HepG2 (cell line): ENCODE results near the gene MYO9A. TPM values are rescaled to one million over a fixed set of nuclear protein-coding genes. Genes with fewer than 3 reads are reported as not detected.

Source experiments
- ATAC-seq: fragments of 200-7000 bp; cut with Tn5 transposase; 3 replicates; pipeline ENCODE4 v1.9.1; 2020; ENCODE audit warnings: mild to moderate bottlenecking, moderate library complexity
- BruUV-seq: library from RNA; stranded (reverse); fragments of 400-500 nt; replicated peaks from 2 replicates; lab custom pipeline; 2021; lab: Mats Ljungman, UMichigan
- CTCF ChIA-PET: fragments of 300-600 bp; formaldehyde crosslinking; extraction: SDS; loops from one replicate; lab custom pipeline; 2021; ENCODE audit warnings: low total read pairs, inconsistent platforms, low intra/inter-chr PET ratio; lab: Yijun Ruan, JAX
- POLR2A ChIA-PET: fragments of 350-600 bp; sonication (Branson Sonifier 250); formaldehyde crosslinking; loops from one replicate; lab custom pipeline; 2020; ENCODE audit warnings: antibody characterized with exemption, inconsistent platforms; lab: Yijun Ruan, JAX
- DNase-seq: peaks from one replicate; pipeline ENCODE4 v3.0.0-alpha.2; 2015; ENCODE audit warnings: low spot score
- FAIRE-seq: peaks from 3 replicates; lab custom pipeline; 2011; peaks lifted over from hg19 to GRCh38; lab: Jason Lieb, UNC
- H2AFZ ChIP-seq: one replicate; pipeline ENCODE4 v1.6.1; 2011; ENCODE audit warnings: low read length, inconsistent platforms
- H3K27ac ChIP-seq: fragments of 300-600 bp; 3 replicates; pipeline ENCODE4 v1.8.0; 2011; ENCODE audit warnings: mixed run types, mild to moderate bottlenecking, mixed read lengths, low read length, inconsistent platforms; ENCODE audit not compliant: insufficient read depth; ENCODE audit errors: extremely low read length
- H3K27me3 ChIP-seq, 2 experiments: fragments of 200-600 bp in 1 of 2; 2 replicates in 1 of 2; 3 replicates in 1 of 2; pipeline versions ENCODE4 v1.6.0 to v1.8.0; 2011; ENCODE audit warnings: low read length in 2 of 2, mild to moderate bottlenecking in 2 of 2, moderate library complexity in 2 of 2, inconsistent platforms in 1 of 2; ENCODE audit not compliant: insufficient read depth in 2 of 2, control insufficient read depth in 1 of 2
- H3K36me3 ChIP-seq, 2 experiments: fragments of 200-600 bp in 1 of 2; replicated peaks in 1 of 2; 2 replicates in 1 of 2; 3 replicates in 1 of 2; pipeline versions ENCODE4 v1.5.1 to v1.8.0; 2011; ENCODE audit warnings: low read length in 2 of 2, inconsistent platforms in 1 of 2; ENCODE audit not compliant: insufficient read depth in 2 of 2, control insufficient read depth in 1 of 2
- H3K4me1 ChIP-seq: 2 replicates; pipeline ENCODE4 v1.5.1; 2012; ENCODE audit warnings: low read length, inconsistent platforms; ENCODE audit not compliant: insufficient read depth
- H3K4me2 ChIP-seq: 2 replicates; pipeline ENCODE4 v1.6.0; 2011; ENCODE audit warnings: low read depth, low read length, inconsistent platforms
- H3K4me3 ChIP-seq, 3 experiments: fragments of 200-600 bp in 1 of 3; sonication (generic), shearing (Covaris generic) in 1 of 3; replicated peaks in 1 of 3; 2 replicates each; pipeline ENCODE4 v1.5.1; 2011 to 2016; ENCODE audit warnings: low read length in 3 of 3, inconsistent platforms in 2 of 3, low read depth in 2 of 3, mild to moderate bottlenecking in 2 of 3, control low read depth in 1 of 3, mixed read lengths in 1 of 3; ENCODE audit not compliant: insufficient read depth in 1 of 3
- H3K79me2 ChIP-seq: one replicate; pipeline ENCODE4 v1.6.1; 2011; ENCODE audit warnings: low read length, inconsistent platforms; ENCODE audit not compliant: insufficient read depth
- H3K9ac ChIP-seq: 2 replicates; pipeline ENCODE4 v1.6.0; 2011; ENCODE audit warnings: mild to moderate bottlenecking, low read depth, low read length, inconsistent platforms; ENCODE audit not compliant: insufficient read depth
- H3K9me3 ChIP-seq: 2 replicates; pipeline ENCODE4 v1.5.1; 2012; ENCODE audit warnings: mild to moderate bottlenecking, low read length
- H4K20me1 ChIP-seq: 2 replicates; pipeline ENCODE4 v1.6.0; 2011; ENCODE audit warnings: inconsistent platforms, mild to moderate bottlenecking, low read length, moderate library complexity; ENCODE audit not compliant: insufficient read depth
- AGO2 ChIP-seq: fragments of 200-400 bp; formaldehyde crosslinking; optimal IDR thresholded peaks from 2 replicates; pipeline ENCODE3; 2017; ENCODE audit warnings: mild to moderate bottlenecking, low read depth, low read length, moderate library complexity
- AHR ChIP-seq: IDR thresholded peaks from 2 replicates; pipeline ENCODE4 v1.6.1; 2018; ENCODE audit warnings: missing genetic modification reagents, missing compliant biosample characterization
- BHLHE40 ChIP-seq: IDR thresholded peaks from 2 replicates; pipeline ENCODE4 v1.6.1; 2011; ENCODE audit warnings: low read length, improper control_type of control experiment
- HNRNPUL1 ChIP-seq: fragments of 200-400 bp; formaldehyde crosslinking; IDR thresholded peaks from 2 replicates; pipeline ENCODE4 v1.6.1; 2017; ENCODE audit warnings: low read depth, mild to moderate bottlenecking, low read length, moderate library complexity
- ISX ChIP-seq: sonication (generic); formaldehyde crosslinking; conservative IDR thresholded peaks from 2 replicates; pipeline ENCODE4 v1.5.0; 2020; ENCODE audit warnings: missing genetic modification reagents
- KDM2A ChIP-seq: sonication (generic); formaldehyde crosslinking; IDR thresholded peaks from 2 replicates; pipeline ENCODE4 v1.4.0; 2020; ENCODE audit warnings: low read depth, missing genetic modification reagents, borderline replicate concordance
- MZF1 ChIP-seq: sonication (generic); formaldehyde crosslinking; IDR thresholded peaks from 2 replicates; pipeline ENCODE4 v1.8.1; 2023; ENCODE audit warnings: mild to moderate bottlenecking, missing genetic modification reagents, borderline replicate concordance
- NRL ChIP-seq: sonication (generic); formaldehyde crosslinking; IDR thresholded peaks from 2 replicates; pipeline ENCODE4 v1.5.0; 2020; ENCODE audit warnings: missing genetic modification reagents, mild to moderate bottlenecking, moderate library complexity, borderline replicate concordance
- PTBP1 ChIP-seq: fragments of 200-400 bp; formaldehyde crosslinking; IDR thresholded peaks from 2 replicates; pipeline ENCODE4 v1.6.1; 2018; ENCODE audit warnings: low read length, low read depth; ENCODE audit not compliant: poor library complexity, severe bottlenecking
- SALL2 ChIP-seq: sonication (generic); formaldehyde crosslinking; IDR thresholded peaks from 2 replicates; pipeline ENCODE4 v1.8.1; 2023; ENCODE audit warnings: mild to moderate bottlenecking, missing genetic modification reagents, inconsistent platforms
- SRSF9 ChIP-seq: fragments of 200-400 bp; formaldehyde crosslinking; IDR thresholded peaks from 2 replicates; pipeline ENCODE4 v1.6.1; 2018; ENCODE audit warnings: borderline replicate concordance, mild to moderate bottlenecking, low read depth, low read length; ENCODE audit not compliant: insufficient read depth, poor library complexity, severe bottlenecking
- ZNF260 ChIP-seq: sonication (generic); formaldehyde crosslinking; IDR thresholded peaks from 2 replicates; pipeline ENCODE4 v1.4.0; 2020; ENCODE audit warnings: missing genetic modification reagents, low read depth, mild to moderate bottlenecking, borderline replicate concordance
- ZNF652 ChIP-seq: IDR thresholded peaks from 2 replicates; pipeline ENCODE4 v1.6.1; 2016; ENCODE audit warnings: low read depth, borderline replicate concordance
- ZNF841 ChIP-seq: sonication (generic); formaldehyde crosslinking; IDR thresholded peaks from 2 replicates; pipeline ENCODE4 v1.8.1; 2023; ENCODE audit warnings: missing genetic modification reagents, borderline replicate concordance
- WGBS: methylation state at CpG from one replicate; pipeline ENCODE4 v1.1.6; 2017; ENCODE audit warnings: low lambda C conversion rate; 5-methylcytosine and 5-hydroxymethylcytosine counted together
- in situ Hi-C: cut with HindIII; loops from 2 replicates; pipeline ENCODE4 v1.10.0; 2017; ENCODE audit warnings: low pct_unique_long_range_greater_than_20kb; ENCODE audit not compliant: extremely low pct_ligation_motif_present
- intact Hi-C: fragments of 100-400 bp; cut with micrococcal nuclease; formaldehyde crosslinking; loops from one replicate; pipeline ENCODE4 v1.10.0; 2022; ENCODE audit not compliant: unreplicated experiment
- polyA plus RNA-seq, 8 experiments: library from polyadenylated mRNA; depleted of rRNA in 3 of 8; stranded (reverse) in 7 of 8; unstranded in 1 of 8; fragments of >200 nt; fragmentation: Illumina TruSeq in 4 of 8; extraction: Trizol in 4 of 8; gene quantifications; 2 replicates each; pipeline versions ENCODE4 v1.2.1 to v1.2.3, GENCODE V29; 2011 to 2016; ENCODE audit warnings: low read depth in 4 of 8, missing spikeins in 1 of 8, mixed read lengths in 1 of 8; ENCODE audit not compliant: insufficient read depth in 1 of 8
- total RNA-seq, 5 experiments: library from RNA; depleted of rRNA; stranded (reverse); fragments of >200 nt; fragmentation: Illumina TruSeq; extraction: Trizol; gene quantifications; 2 replicates each; pipeline ENCODE4 v1.2.3, GENCODE V29; 2016; ENCODE audit warnings: low read depth in 1 of 5
- TF ChIP-seq, protein P1 (sequence below): IDR thresholded peaks from 2 replicates; pipeline ENCODE4 v1.6.1; 2012; ENCODE audit warnings: inconsistent platforms
- TF ChIP-seq, protein P2 (sequence below): sonication (generic); formaldehyde crosslinking; IDR thresholded peaks from 2 replicates; pipeline ENCODE4 v1.5.1; 2020; ENCODE audit warnings: mild to moderate bottlenecking, missing genetic modification reagents, moderate library complexity
- TF ChIP-seq, protein P3 (sequence below): sonication (generic); formaldehyde crosslinking; IDR thresholded peaks from 2 replicates; pipeline ENCODE4 v1.5.1; 2020; ENCODE audit warnings: mild to moderate bottlenecking, missing genetic modification reagents, borderline replicate concordance
- TF ChIP-seq, protein P4 (sequence below): sonication (generic); formaldehyde crosslinking; IDR thresholded peaks from 2 replicates; pipeline ENCODE4 v1.8.1; 2023; ENCODE audit warnings: mild to moderate bottlenecking, missing genetic modification reagents, borderline replicate concordance

MYO9A gene
- total and polyA plus RNA-seq, 2 of the 13 experiments (the other 11 are each of a cell fraction or from before 2014, with no cell fraction given): 4.8 to 15.3 TPM

DNA sequence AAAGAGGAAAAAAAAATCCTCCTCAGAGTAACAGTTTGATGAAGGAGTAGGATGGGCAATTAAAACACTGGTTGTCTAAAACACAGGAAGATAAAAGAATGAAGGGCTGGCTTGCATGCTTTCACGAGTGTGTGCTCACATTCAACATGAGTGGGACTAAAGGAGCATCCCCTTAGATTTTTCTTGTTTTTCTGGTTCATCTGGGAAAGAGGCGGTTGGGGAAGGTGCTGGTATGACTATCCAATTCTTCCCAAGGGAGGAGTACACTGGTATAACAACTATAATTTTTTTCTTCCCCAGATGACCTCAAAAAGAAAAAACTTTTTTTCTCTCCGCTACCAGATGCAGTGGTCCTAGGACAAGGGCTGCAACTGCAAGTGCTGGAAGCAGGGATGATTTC lies 143.7 kb downstream of the MYO9A start (continued):
- TF ChIP-seq HNRNPUL1 (no peak), ISX (CRISPR knock-in tag) (no peak), SALL2 (CRISPR knock-in tag) (no peak), AHR (no peak), MZF1 (CRISPR knock-in tag) (no peak), SRSF9 (no peak), AGO2 (no peak), PTBP1 (no peak), ZNF841 (CRISPR knock-in tag) (no peak), KDM2A (CRISPR knock-in tag) (no peak), ZNF652 (no peak), BHLHE40 (no peak)
- TF ChIP-seq, protein P1, sequence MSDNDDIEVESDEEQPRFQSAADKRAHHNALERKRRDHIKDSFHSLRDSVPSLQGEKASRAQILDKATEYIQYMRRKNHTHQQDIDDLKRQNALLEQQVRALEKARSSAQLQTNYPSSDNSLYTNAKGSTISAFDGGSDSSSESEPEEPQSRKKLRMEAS: no peak
- TF ChIP-seq, protein P2, sequence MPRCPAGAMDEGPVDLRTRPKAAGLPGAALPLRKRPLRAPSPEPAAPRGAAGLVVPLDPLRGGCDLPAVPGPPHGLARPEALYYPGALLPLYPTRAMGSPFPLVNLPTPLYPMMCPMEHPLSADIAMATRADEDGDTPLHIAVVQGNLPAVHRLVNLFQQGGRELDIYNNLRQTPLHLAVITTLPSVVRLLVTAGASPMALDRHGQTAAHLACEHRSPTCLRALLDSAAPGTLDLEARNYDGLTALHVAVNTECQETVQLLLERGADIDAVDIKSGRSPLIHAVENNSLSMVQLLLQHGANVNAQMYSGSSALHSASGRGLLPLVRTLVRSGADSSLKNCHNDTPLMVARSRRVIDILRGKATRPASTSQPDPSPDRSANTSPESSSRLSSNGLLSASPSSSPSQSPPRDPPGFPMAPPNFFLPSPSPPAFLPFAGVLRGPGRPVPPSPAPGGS (CRISPR knock-in tag): no peak

DNA sequence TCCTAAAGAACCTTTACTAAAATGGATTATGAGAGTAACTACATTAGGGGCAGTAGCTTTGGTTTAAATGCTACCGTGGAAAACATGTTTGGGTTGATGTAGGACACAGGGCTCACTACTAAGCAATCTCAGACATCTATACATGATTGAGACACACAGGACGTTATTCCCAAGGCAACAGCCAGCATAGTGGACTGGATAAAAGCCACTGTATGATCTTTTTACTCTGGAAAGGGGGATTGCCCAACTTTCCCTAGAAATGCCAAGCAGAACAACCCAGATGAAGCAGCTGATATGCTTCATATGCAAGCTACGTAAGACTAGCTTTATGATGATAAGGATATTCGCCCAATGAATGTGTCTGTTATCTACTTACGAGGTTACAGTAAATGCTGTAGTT lies 144.6 kb downstream of the MYO9A start:
- no peak for FAIRE-seq
- Histone ChIP-seq H3K79me2 (no peaks in the 10 kb centered on the region), H3K36me3 (no peaks in the 10 kb centered on the region; a peak in 1 of 5 replicates), H3K27ac (no peak overlapping the region), H3K4me3 (no peak overlapping the region), H3K4me2 (no peak overlapping the region), H3K4me1 (no peaks in the 10 kb centered on the region), H2AFZ (no peak overlapping the region), H3K9me3 (no peaks in the 10 kb centered on the region), H3K27me3 (no peaks in the 10 kb centered on the region; a peak in 1 of 5 replicates), H3K9ac (no peak overlapping the region), H4K20me1 (no peaks in the 10 kb centered on the region; the same call in 1 of the 2 replicates)
- CTCF ChIA-PET: no interaction called here
- POLR2A ChIA-PET: no interaction called here
- no TSS peak for BruUV-seq
- no peak for DNase-seq
- WGBS: 92% methylated on average over 5 of the region's 5 CpGs
- no peak for ATAC-seq
- in situ Hi-C loops (no loop called here), intact Hi-C loops (no loop called here)
- TF ChIP-seq, protein P3, sequence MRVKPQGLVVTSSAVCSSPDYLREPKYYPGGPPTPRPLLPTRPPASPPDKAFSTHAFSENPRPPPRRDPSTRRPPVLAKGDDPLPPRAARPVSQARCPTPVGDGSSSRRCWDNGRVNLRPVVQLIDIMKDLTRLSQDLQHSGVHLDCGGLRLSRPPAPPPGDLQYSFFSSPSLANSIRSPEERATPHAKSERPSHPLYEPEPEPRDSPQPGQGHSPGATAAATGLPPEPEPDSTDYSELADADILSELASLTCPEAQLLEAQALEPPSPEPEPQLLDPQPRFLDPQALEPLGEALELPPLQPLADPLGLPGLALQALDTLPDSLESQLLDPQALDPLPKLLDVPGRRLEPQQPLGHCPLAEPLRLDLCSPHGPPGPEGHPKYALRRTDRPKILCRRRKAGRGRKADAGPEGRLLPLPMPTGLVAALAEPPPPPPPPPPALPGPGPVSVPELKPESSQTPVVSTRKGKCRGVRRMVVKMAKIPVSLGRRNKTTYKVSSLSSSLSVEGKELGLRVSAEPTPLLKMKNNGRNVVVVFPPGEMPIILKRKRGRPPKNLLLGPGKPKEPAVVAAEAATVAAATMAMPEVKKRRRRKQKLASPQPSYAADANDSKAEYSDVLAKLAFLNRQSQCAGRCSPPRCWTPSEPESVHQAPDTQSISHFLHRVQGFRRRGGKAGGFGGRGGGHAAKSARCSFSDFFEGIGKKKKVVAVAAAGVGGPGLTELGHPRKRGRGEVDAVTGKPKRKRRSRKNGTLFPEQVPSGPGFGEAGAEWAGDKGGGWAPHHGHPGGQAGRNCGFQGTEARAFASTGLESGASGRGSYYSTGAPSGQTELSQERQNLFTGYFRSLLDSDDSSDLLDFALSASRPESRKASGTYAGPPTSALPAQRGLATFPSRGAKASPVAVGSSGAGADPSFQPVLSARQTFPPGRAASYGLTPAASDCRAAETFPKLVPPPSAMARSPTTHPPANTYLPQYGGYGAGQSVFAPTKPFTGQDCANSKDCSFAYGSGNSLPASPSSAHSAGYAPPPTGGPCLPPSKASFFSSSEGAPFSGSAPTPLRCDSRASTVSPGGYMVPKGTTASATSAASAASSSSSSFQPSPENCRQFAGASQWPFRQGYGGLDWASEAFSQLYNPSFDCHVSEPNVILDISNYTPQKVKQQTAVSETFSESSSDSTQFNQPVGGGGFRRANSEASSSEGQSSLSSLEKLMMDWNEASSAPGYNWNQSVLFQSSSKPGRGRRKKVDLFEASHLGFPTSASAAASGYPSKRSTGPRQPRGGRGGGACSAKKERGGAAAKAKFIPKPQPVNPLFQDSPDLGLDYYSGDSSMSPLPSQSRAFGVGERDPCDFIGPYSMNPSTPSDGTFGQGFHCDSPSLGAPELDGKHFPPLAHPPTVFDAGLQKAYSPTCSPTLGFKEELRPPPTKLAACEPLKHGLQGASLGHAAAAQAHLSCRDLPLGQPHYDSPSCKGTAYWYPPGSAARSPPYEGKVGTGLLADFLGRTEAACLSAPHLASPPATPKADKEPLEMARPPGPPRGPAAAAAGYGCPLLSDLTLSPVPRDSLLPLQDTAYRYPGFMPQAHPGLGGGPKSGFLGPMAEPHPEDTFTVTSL: no peak
- TF ChIP-seq, protein P4, sequence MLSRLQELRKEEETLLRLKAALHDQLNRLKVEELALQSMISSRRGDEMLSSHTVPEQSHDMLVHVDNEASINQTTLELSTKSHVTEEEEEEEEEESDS (CRISPR knock-in tag): no peak
- TF ChIP-seq ZNF260: no peak
- no peak for TF ChIP-seq NRL (CRISPR knock-in tag)
